Measurements from ENCODE around the gene LRRC32.
A peak's percentile ranks its signal among the peaks of the same experiment; 100 is the strongest.
"Not testable (repeated sequence)": the region's sequence is repeated elsewhere in the genome, so short reads cannot be mapped to it uniquely, and the experiment has no call there.

The LRRC32 gene

DNA sequence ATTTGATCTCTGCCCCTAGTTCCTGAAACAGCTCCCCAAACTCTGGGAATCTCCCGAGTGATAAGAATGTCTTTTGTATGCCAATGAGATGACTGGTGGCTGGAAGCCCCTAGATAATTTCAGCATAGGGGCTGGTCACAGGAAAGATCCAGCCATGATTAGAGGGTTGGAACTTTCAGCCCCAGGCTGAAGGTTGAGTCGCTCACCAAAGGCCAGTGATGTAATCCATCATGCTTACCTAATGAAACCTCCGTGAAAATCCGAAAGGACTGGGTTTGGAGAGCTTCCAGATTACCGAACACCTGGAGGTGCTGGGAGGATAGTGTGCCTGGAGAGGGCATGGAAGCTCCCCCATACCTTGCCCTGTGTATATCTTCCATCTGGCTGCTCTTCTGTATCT is 26.0 kb downstream of the LRRC32 start:
- DNase-seq, result no peak

DNA sequence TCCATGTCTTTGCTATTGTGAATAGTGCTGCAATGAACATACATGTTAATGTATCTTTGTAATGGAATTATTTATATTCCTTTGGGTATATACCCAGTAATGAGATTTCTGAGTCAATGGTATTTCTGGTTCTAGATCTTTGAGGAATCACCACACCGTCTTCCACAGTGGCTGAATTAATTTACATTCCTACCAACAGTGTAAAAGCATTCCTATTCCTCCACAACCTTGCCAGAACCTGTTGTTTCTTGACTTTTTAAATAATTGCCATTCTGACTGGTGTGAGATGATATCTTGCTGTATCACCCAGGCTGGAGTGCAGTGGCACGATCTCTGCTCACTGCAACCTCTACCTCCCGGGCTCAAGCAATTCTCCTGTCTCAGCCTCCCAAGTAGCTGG is 26.8 kb downstream of the LRRC32 start:
- not testable (repeated sequence) for DNase-seq

DNA sequence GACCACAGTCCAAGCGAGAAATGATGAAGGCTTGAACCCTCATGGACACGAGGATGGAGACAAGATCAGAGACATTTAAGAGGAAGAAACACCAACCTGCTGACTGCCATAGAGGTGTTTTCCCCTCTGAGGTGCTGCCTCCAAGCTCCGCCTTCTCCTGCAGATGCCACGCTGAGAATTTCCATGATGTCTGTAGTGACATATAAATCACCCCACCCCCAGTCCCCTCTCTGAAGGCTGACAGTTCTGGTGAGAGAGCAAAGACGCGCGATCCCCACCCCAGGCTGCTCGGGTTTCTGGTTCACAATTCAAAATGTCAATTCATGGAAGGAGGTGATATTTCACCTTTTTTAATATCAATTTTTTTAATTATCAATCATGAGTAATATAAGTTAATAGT is 28.2 kb downstream of the LRRC32 start:
- DNase-seq, result no peak

DNA sequence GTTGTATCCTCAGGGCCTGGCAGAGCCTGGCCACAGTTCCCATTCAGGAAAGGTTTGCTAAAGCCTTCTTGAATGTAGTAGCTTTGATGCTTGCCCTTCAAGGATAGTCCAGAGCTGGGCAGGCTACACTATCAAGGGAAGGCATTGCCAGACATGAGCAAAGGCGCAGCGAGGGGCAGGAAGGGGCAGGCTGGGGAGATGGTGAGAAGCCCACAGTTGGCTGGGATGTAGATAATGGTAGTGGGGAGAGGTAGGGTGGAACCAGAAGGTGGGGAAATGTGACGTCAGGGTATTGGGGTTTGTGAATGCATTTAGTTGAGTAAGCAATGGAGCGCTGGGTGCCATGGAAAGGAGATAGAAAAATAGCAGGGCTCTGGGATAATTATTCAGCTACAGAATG is 28.6 kb downstream of the LRRC32 start:
- DNase-seq, result no peak

DNA sequence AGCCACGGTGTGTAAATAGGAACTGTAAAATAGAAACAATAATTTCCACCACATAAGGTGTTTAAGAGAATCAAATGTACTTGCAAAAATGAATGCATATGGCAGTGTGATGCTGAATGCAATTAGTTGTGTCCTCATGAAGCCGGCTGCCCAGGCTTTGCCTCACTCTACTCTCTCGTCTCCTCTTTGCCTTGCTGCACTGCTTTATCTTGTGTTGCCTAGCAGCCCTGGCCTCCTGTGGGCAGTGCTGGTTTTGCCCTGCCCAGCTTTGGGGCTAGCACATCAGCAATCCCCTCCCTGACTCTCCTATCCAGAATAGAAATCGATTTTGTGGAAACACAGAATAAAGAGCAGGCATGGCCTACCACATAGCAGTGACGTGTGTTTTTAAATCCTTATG is 30.0 kb downstream of the LRRC32 start:
- DNase-seq, result no peak

DNA sequence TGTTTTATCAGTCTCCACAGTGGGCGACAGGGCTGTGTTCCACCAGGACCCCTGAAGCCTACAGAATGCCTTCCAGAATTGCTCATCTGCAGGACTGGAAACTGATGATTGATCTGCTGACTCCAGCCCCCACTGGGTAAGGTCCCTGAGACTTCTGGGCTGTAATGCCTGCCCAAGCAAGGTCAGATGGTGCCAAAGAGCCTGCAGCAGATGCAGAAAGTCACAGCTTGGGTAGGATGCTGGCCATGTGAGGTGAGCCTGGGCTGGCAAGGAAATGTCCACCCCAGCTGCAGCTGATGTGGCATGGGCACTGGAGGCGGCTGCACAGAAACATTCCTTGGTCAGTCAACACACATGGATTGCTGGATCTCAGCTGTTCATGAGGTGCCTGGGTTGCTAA is 30.9 kb downstream of the LRRC32 start:
- DNase-seq, result no peak

DNA sequence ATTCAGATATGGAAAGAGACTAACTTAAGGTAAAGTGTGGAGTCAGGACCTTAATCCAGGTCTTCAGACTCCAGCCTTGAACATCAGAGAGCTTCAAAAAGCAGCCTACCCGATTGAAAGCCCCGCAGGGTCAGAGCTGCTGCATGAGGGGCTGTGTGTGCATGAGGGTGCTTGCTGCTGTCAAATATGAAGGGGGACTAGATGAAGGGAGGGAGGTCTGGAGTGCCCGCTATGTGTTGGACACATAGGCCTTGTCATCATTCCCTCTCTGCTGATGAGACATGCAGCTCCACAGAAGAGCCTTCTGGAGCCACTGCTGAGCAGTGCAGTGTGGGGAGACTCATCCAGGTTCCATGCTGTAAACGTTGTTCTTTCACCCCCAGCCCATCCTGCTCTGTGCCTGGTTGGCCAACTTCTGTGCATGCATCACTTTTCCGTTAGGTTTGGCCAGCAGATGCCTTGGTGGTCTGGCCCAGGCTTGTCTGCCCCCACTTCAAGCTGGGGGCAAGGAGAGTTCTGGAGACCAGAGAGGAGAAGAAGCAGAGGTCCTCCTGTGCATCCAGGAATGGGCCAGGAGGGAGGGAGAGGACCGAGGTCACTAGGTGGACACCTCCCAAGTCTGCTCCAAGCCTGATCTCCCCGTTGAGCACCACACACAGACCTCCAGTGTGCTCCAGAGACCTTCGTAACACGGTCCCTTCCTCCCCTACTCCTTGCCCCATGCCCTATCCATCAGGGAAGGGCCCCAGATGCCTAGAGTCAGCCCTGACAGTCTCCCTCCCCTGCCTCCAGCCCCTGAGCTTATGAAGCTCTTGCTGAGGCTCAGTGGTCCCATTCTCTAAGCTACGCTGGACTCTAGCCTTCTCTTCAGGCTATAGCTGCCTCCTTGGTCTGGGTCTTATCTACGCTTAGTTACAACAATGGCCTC is 32.0 kb downstream of the LRRC32 start:
- DNase-seq, result no peak

DNA sequence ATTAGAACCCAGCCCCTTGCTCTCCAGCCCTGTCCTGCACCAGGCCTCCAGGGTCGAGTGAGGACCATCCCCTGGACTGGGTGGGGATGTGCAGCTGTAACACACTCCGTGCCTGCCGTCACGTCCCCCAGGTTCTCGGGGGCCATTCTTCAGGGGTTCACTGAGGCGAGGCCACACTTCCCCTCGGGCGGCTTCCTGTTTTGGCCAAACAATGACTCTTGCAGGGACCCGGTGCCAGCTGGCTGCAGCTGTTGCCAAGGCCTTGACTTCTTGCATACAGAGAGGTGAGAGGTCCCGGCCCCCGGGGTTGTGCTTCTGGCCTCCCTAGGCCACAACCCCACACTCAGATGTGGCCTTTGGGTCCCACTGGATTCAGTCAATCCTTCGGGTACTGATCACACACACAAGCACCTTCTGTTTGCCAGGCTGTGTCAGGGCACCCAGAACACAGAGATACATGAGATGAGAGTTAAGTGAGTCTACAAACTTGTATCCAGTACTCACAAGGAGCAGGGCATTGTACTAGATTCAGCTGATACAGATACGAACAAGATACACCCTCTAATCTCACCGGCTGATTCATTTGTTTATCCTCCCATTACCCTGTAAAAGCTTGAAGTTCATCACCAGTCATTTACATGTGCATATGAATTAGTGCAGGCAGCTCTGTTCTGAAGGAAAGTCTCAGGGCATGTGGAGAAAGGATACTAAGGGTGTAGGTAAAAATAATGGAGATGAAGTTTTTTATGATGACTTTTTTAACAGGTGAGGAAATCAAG is 32.9 kb downstream of the LRRC32 start:
- no peak for DNase-seq

DNA sequence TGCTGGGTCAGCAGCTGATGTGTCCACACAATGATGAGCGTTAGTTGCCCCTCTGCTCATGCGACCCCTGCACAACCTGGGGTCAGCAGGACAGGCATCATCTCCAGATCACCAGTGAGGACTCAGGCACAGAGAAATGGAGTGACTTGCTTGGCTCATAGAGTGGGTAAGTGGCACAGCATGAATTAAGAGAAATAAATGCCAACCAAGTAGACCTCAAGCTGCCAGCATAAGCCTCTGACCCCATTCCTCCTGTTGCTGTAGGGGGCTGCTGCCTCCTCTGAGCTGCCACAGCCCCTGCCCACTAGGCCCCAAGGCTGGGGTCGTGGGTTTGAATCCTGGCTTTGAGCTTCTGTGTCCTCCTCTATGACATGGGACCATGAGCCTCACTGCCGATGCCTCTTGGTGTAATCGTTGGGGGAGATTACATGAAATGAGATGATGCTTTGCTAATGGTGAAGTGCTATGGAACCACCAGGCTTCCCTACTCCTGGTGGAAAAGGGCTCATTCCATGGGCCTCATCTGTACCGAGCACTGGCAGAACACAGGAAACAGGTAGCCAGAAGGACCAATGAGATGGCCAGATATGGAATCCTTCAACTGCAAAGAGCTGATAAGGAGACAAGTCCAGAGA is 33.6 kb downstream of the LRRC32 start:
- no peak for DNase-seq

DNA sequence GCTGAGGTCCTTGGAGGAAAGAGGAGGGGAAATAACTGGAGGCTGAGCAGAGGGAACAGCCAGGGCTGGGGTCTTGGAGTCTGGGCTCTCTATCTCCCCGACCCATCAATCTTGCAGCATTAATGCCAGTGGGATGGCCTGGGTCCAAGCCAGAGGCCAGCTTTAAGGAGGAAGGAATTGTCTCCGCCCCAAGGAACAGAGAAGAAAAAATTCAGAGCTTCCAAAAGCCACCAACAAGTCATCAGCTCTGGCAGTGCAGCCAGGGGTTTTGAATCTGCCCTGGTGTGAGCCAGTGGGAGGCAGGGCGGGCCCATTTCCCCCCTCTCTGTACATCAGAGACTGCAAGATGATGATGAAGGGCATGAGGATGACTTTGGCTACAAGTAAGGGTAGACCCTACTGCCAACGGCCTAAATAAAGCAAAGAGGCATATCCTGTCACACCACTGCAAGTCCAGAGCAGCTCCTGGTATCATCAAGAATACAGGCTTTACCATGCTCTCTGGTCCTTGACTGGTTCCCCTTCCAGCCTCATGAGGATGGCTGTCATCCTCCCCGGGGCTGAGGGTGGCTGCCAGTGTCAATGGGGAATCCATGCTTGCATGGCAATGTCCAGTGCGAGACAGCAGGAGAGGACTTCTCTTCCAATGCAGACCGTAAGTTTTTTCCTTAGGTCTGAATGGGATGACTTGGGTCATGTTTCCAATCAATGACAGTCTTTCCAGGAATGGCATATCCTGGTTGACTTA is 34.4 kb downstream of the LRRC32 start:
- no peak for DNase-seq

DNA sequence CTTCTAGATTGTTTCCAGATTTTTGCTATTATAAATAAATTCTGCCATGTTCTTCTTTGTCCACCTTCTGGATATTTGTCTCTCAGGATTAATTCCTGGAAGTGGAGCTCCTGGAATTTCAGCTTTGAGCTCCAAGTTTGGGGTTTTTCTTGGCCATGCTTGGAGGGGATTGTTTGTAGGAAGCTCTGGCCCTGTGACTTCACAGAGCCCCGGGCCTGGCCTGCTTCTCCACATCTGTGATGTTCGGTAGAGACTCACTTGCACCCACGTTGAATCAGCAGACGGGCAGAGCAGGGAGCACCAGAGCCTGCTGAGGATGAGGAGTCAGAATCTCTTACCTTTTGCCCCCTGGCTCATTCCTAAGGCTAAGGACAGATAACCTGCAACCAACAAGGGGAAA is 35.7 kb downstream of the LRRC32 start:
- DNase-seq, result peak; percentile 70

DNA sequence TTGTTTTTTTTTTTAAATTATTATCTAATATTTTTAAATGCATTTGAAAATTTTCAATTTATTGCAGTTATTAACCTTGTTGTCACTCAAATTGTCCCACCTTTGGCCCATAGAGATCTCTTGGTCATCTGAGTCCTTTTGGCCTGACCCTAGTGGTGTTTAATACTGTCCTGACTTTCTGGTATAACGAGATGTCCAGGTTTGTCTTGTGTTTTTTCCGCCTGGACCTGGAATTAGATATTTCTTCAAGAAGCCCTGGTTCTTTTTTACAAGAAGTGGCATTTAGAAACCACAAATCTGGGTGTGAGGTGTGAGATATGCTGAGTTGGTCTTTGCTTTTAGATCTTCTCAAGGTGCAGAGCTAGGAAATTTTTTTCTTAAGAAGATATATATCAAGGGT is 38.1 kb downstream of the LRRC32 start:
- no peak for DNase-seq

DNA sequence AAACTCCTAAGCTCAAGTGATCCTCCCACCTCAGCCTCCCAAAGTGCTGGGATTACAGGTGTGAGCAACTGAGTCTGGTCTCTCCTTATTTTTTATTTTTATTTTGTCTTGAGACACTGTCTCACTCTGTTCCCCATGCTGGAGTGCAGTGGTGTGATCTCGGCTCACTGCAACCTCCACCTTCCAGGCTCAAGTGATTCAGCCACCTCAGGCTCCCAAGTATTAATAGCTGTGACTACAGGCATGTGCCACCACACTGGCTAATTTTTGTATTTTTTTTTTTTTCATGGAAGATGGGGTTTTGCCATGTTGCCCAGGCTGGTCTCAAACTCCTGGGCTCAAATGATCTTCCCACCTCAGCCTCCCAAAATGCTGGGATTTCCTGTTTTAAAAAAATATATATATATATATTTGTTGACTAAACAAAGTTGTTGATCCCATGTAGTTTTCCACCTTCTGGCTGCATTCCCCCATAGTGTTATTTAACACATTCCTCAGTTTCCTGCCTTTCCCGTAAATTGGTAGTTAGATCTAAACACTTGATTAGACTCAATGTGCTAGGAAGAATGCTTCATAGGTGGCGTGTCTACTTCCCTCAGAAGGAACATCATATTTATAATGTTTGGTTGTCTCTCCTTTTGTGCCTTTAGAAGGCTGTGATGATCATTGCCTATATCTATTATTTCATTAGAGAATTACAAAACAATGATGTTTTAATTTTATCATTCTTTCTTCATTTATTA is 38.8 kb downstream of the LRRC32 start:
- no peak for DNase-seq

DNA sequence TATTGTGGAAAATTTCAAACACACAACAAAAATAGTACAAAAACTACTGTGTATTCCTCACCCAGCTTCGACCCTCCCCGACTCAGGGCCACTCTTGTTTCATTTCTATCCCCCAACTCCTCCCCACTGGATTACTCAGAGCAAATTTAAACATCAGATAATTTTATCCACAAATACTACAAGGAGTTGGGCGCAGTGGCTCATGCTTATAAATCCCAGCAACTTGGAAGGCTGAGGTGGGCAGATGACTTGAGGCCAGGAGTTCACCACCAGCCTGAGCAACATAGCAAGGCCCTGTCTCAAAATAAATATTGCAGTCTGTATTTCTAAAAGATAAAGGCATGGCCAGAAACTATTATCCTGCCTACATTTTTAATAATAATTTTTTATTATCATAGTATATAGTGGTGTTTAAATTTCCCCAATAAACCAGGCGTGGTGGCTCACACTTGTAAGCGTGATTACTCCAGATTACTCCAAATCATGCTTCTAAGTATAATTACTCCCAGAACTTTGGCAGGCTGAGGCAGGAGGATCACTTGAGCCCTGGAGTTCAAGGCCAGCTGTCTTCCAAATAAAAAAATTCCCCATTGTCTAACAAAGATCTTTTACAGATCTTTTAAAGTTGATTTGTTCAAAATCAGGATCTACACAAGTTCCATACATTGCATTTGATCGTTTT is 39.8 kb downstream of the LRRC32 start:
- DNase-seq, result no peak

DNA sequence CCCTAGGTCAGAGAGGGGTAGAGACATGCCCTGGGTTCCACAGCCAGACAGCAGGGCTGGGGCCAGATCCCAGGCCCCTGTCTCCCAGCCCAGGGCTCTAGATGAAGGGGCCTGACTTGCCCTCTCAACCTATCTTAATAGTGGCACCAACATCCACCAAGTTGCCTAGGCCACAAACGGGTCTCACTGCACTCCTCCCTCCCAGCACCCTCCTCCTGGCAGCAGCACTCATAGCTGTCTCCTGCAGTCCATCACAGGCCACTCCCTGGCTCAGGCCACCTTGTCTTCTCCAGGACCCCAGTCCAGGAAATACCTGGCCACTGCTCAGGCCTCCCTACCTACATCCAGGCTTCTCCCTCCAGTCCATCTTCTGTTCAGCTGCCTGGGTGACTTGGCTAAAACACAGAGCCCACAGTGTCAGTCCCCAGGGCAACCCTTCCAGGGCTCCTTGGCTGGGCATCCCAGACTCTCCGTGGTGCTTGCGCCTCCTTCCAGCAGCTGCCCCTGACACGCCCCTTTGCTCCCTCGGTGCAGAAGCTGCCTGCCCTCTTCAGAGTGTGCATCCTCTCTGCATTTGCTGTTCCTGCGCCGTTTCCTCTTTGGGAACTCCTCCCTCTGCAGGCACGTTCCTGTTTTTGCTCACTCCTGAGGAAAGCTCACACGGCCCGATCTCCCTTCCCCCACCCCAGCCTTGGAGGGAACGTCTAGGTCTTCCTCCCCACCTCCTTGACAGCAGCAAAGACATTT is 40.5 kb downstream of the LRRC32 start:
- peak; percentile 62 for DNase-seq

DNA sequence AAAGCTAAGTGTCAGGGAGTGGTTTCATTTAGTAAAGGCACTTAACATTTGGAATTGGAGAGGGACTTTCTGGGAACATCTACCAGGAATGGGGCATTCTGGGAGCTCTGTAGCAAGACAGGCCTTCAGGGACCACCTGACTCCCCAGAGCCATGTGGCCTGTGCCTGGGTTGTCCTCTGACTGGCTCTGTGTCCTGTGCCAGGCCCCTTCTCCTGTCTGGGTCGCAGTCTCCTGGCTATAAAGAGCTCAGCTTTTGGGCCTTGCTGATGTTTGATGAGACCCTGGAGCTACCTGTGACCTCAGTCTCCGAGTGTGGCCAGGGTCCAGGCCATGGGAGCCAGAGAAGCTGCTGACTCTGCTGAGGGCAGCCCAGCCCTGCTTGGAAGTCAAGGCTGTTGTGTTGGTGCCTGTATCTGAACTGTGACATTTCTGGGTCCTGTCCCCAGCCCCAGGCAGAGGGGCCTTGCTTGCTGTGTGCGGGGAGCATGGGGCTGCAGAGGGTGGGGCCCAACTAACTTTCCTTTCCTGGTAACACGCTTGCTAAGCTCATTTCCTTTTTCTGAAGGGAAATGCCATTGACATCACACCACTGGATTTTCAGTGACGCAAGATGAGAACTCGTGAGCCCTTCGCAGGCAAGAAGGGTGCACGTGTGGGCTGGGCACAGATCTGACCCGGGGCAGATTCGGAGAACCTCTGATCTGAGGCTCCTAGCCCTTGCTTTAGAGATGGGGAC is 41.3 kb downstream of the LRRC32 start:
- DNase-seq, result no peak

DNA sequence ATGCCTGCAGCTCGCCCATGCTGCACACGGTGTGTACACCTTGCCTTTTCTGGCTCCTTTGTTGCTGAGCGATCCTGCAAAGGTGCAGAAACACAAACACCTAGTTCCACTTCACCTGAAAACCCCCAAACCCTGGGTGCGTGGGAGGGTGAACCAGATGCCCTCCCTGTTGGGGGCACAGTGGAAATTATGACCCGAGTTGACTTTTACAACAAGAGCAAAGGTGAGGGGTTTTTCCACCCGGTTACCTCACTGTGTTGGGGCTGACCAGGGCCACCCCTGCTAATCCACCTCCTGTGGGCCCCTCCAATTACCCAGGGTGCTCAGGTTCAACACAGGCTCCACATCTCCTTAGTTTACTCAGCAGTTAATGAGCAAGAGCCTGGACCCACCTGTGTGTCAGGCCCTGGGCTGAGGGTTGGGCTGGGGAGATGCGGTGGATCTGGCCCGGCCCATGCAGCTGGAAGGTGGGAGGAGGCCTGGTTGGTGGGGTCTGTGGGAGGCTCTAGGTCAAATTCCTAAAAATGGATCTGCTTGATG is 42.1 kb downstream of the LRRC32 start:
- no peak for DNase-seq

DNA sequence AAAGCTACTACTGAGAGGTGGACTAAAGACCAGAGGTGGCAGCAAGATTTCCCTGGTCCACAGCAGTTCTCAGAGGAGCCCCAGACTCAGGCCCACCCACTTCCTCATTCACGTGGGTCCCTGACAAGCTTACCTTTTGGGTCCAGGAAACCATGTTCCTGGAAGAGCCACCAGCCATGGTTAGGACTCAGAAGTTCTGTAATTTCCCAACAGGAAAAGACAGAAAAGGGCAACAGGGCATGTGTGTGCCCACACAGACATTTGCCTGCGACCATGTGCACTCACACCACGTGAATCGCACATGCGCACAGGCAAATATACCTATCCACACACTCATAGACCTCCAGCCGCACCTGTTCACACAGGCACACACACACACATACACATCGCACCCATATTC is 42.9 kb downstream of the LRRC32 start:
- DNase-seq, result no peak

DNA sequence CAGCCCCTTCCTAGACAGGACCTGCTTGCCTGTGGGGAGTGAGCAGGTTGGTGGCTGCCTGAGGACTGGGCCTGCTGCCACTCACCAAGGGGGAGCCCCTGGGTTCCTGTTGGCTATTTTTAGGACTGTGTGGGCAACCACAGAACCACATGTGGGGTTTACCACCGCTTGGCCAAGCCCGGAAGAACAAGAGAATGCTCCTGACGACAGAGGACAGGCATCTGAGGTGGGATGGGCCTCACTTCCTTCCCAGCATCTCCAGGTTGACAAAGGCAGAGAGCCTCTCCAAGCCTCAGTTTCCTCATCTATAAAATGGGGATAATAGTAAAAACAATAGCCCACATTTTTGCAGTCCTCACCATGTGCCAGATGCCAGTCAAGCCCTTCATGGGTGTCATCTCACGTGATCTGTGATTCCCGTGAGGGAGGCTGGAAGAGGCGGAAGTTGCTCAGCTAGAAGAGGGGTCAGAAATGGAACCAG is 43.6 kb downstream of the LRRC32 start:
- DNase-seq, result peak; percentile 58

DNA sequence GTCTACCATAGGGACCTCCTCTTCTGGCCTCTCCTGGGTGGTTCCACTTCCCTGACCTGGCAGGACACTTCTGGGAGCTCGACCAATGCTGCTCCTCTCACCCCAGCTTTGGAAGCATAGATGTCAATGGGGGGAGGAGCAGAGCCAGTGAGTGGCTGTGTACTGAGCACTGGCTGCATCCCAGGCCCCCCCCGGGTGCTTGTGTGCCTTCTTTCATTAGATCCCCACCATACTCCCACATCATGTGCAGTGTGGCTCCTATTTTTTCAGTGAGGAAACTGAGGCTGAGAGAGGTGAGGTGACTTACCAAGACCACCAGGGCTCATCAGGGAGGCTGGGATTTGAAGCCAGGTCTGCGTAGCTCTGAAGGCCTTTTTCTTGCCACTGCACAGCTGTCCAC is 44.3 kb downstream of the LRRC32 start:
- no peak for DNase-seq
